GM23338 (cell line): ENCODE data around the gene CDC14A. TPM values are rescaled to one million over a fixed set of nuclear protein-coding genes. Genes with fewer than 3 reads are reported as not detected.

Source experiments
- ATAC-seq: fragments of 200-7000 bp; cut with Tn5 transposase; 3 replicates; pipeline ENCODE4 v1.9.1; 2020
- DNase-seq: peaks from one replicate; pipeline ENCODE4 v3.0.0-alpha.2; 2015; ENCODE audit warnings: low spot score
- H2AFZ ChIP-seq: fragments of 200-600 bp; sonication (generic); 2 replicates; pipeline ENCODE4 v1.8.0; 2016; ENCODE audit warnings: antibody characterized with exemption, mild to moderate bottlenecking, moderate library complexity
- H3F3A ChIP-seq: fragments of 200-600 bp; sonication (generic); replicated peaks from 2 replicates; pipeline ENCODE4 v1.8.0; 2017; ENCODE audit warnings: antibody characterized with exemption, mixed run types, low read depth
- H3K27ac ChIP-seq: fragments of 200-600 bp; sonication (generic); 2 replicates; pipeline ENCODE4 v1.6.1; 2016; ENCODE audit warnings: low read depth
- H3K27me3 ChIP-seq: fragments of 200-600 bp; sonication (generic); 2 replicates; pipeline ENCODE4 v1.8.0; 2016; ENCODE audit warnings: mild to moderate bottlenecking, mixed run types, moderate library complexity; ENCODE audit not compliant: insufficient read depth
- H3K36me3 ChIP-seq: fragments of 200-600 bp; sonication (generic); 2 replicates; pipeline ENCODE4 v1.8.0; 2016; ENCODE audit warnings: mild to moderate bottlenecking; ENCODE audit not compliant: insufficient read depth
- H3K4me1 ChIP-seq: fragments of 200-600 bp; sonication (generic); 2 replicates; pipeline ENCODE4 v1.8.0; 2016; ENCODE audit warnings: mild to moderate bottlenecking, moderate library complexity; ENCODE audit not compliant: insufficient read depth
- H3K4me2 ChIP-seq: fragments of 200-600 bp; sonication (generic); 2 replicates; pipeline ENCODE4 v1.7.1; 2017; ENCODE audit warnings: mixed run types
- H3K4me3 ChIP-seq: fragments of 200-600 bp; sonication (generic); 2 replicates; pipeline ENCODE4 v1.6.1; 2016; ENCODE audit warnings: mixed run types
- H3K79me2 ChIP-seq: fragments of 200-600 bp; sonication (generic); replicated peaks from 2 replicates; pipeline ENCODE4 v1.8.0; 2017; ENCODE audit warnings: mild to moderate bottlenecking; ENCODE audit not compliant: insufficient read depth
- H3K9me2 ChIP-seq: fragments of 200-600 bp; sonication (generic); 2 replicates; pipeline ENCODE4 v1.8.0; 2017; ENCODE audit not compliant: insufficient read depth
- H4K20me1 ChIP-seq: fragments of 200-600 bp; sonication (generic); replicated peaks from 2 replicates; pipeline ENCODE4 v1.8.0; 2017; ENCODE audit warnings: mild to moderate bottlenecking; ENCODE audit not compliant: insufficient read depth
- H3K27ac Mint-ChIP-seq: 2 replicates; pipeline ENCODE4 v1.8.0; 2020; ENCODE audit warnings: inconsistent platforms, mild to moderate bottlenecking, moderate library complexity, mixed read lengths
- H3K27me3 Mint-ChIP-seq: 3 replicates; pipeline ENCODE4 v1.8.0; 2022; ENCODE audit warnings: low read depth, mild to moderate bottlenecking, moderate library complexity, mixed read lengths, inconsistent platforms; ENCODE audit not compliant: insufficient read depth, poor library complexity
- H3K36me3 Mint-ChIP-seq: 3 replicates; pipeline ENCODE4 v1.8.0; 2021; ENCODE audit warnings: low read depth, mild to moderate bottlenecking, inconsistent platforms, moderate library complexity, mixed read lengths
- H3K4me1 Mint-ChIP-seq: 3 replicates; pipeline ENCODE4 v1.8.0; 2020; ENCODE audit warnings: mild to moderate bottlenecking, inconsistent platforms, mixed read lengths
- H3K4me3 Mint-ChIP-seq: 3 replicates; pipeline ENCODE4 v1.8.0; 2021; ENCODE audit warnings: moderate library complexity, mild to moderate bottlenecking, inconsistent platforms, mixed read lengths
- H3K9me3 Mint-ChIP-seq: 3 replicates; pipeline ENCODE4 v1.8.0; 2020; ENCODE audit warnings: moderate library complexity, mild to moderate bottlenecking, inconsistent platforms, mixed read lengths
- EZH2 ChIP-seq: fragments of 200-600 bp; sonication (generic); IDR thresholded peaks from one replicate; pipeline ENCODE4 v1.8.0; 2017; ENCODE audit warnings: antibody characterized with exemption, mild to moderate bottlenecking, low read depth; ENCODE audit not compliant: unreplicated experiment
- JUNB ChIP-seq: IDR thresholded peaks from one replicate; pipeline ENCODE4 v1.6.1; 2016; ENCODE audit warnings: antibody characterized with exemption; ENCODE audit not compliant: unreplicated experiment
- ZNF462 ChIP-seq: fragments of 250-450 bp; sonication (Bioruptor Pico); IDR thresholded peaks from 2 replicates; pipeline ENCODE4 v1.5.0; 2020; ENCODE audit warnings: mild to moderate bottlenecking, moderate library complexity
- polyA plus RNA-seq: library from polyadenylated mRNA; unstranded; fragments of >200 nt; fragmentation: Nextera tagmentation; extraction: Ambion mirVana; gene quantifications from 2 replicates; pipeline ENCODE4 v1.2.1, GENCODE V29; 2016
- total RNA-seq: library from RNA; depleted of rRNA; stranded (reverse); fragments of >200 nt; shearing (Covaris generic); gene quantifications from 2 replicates; pipeline ENCODE4 v1.2.3, GENCODE V29; 2014

The CDC14A gene
- total and polyA plus RNA-seq, 2 experiments from 2014 or later = 11.1 to 20.8 TPM

- H3K4me3 ChIP-seq = peak overlapping the region; percentile 88
These were observed 1.6 kb upstream of the CDC14A start for GRCh38 chr1:100350787-100351094.

More at GRCh38 chr1:100350787-100351094, 1.6 kb upstream of the CDC14A start:
- ATAC-seq = no peak
- H3K9me3 Mint-ChIP-seq = no peaks in the 10 kb centered on the region; the same call in 2 of the 3 replicates
- no peak for DNase-seq
- peaks cover 21% of the 10 kb centered on the region for H3K4me1 Mint-ChIP-seq
- H2AFZ ChIP-seq = no peak overlapping the region
- peak overlapping the region; percentile 90 for H3K4me3 Mint-ChIP-seq
- peak overlapping the region; percentile 92 for H3K27ac ChIP-seq
- no peaks in the 10 kb centered on the region for H3K36me3 ChIP-seq
- H3K9me2 ChIP-seq = no peaks in the 10 kb centered on the region
- H3K36me3 Mint-ChIP-seq = peaks cover 12% of the 10 kb centered on the region; the same call in 2 of the 3 replicates
- H3K4me2 ChIP-seq = peak overlapping the region; percentile 85
- no peaks in the 10 kb centered on the region for H3F3A ChIP-seq
- peaks cover 30% of the 10 kb centered on the region for H3K79me2 ChIP-seq
- no peaks in the 10 kb centered on the region; the same call in 1 of the 2 replicates for H4K20me1 ChIP-seq
- H3K27ac Mint-ChIP-seq = peak overlapping the region; percentile 97
- H3K4me1 ChIP-seq = peaks cover 19% of the 10 kb centered on the region
- H3K27me3 Mint-ChIP-seq = peaks cover 23% of the 10 kb centered on the region
- no peaks in the 10 kb centered on the region for H3K27me3 ChIP-seq
- TF ChIP-seq ZNF462 (CRISPR knock-in tag) = no peak
- no peak for TF ChIP-seq EZH2
- no peak for TF ChIP-seq JUNB
